GM21786 (cell line): ENCODE data around the gene ARHGAP35.

Experiments
- ATAC-seq: cut with Tn5 transposase; IDR thresholded peaks from one replicate; pipeline ENCODE4 v1.9.1; 2021; ENCODE audit not compliant: unreplicated experiment

ARHGAP35 gene

DNA sequence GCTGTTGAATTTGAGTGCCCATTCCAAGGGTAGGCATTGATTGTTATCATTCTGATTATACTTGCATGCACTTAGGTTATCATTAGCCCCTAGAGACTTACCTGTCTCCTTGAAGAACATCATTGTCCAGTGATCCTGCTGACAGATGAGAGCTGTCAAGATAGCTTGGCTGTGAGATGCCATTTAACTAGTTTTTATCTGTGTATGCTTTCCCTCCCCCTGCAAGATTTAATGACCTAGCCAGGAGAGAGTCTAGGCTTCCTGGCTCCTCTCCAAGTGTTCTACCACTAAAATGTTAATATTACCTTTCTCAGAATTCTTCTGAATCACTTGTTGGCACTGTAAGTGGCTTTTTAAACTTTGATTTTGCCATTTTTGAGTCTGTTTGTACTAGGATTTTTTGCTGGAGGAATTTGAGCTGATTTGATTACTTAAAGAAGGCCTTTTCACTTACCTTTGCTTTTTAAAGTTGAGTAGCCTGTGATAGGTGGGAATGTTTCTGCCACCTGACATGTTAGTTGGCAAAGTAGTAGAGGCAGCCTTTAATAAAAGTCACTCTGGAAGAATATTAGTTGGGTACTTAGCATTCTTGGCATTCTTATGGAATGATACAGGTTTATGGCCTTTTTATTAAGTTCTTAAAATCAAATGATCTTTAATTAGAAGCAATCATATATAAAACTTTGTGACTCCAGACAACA is 41.1 kb downstream of the ARHGAP35 start:
- no peak for ATAC-seq

DNA sequence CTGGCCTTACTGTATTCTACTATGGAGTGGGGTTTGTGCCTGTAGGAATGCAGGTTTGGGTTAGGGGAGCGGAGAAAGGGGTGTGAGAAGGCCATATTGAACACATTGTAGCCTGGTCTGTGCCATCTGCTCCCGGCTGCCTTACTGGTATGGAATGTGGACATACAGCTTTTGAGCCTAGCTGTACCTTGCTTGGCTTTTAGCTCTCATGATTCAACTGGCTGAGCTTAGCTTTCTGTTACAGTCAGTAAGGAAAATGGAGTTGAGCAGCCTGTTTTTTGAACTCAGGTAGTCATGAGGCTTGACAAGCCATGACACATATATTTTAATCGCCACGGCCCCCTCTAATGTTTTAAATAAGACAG is 41.6 kb downstream of the ARHGAP35 start:
- ATAC-seq = no peak

DNA sequence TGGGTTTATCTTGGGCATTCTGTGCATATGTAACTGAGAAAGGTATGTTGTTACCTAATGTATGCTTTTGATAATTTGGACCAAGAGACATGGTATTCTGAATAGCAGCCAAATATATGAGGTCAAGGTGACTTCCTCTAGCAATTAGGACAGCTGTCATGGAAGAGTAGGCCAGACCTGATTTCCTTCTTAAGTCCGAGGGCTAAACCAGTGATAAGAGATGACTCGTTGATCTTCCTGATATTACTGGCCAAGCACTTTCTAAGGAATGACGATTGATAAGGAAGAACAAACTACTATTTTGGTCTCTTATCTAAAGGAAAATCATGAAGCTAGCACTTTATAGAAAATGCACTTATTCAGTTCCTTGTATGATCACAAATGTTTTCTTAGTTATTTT is 42.7 kb downstream of the ARHGAP35 start:
- ATAC-seq = no peak

DNA sequence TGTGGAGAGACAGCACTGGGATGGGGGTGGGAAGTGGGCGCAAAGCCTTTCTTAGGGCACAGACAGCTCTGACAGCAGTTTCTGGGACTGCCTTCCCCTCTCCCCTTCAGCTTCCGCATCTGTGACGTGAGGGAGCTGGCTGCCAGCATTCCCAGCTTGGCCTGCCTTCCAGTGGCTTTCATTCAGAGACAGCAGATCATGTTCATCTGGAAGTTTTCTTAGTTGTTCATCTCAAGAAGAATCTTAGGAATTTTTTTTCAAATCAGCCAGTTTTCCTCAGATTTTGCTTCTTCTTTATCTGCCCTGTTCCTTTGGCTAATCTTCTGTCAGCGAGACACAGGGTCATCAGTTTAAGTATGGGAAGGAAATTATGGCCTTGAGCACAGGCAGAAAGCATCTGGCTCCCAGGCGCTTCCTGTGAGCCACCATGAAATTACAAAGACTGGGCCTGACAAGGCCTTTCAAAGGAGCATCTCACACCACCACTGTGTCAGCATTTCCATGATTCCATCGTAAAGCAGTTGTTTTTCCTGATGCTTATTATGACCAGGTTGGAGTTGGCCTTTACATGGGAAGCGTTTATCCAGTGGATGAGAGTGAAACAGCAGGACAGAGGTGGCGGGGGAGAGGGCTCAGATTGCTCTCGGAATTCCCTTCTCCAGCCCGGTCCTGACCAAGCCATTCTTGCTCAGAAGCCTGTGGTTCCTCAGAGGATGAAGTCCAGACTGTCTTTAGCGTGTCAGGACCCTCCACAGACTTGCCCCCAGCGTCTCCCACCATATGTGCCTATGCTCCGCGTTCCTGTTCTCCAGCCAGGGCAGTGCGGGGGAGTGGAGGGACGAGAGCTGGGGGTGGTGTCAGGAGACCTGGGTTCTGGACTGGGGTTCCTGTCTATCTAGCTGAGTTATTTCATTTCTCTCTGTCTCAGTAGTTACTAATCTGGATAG is 43.6 kb downstream of the ARHGAP35 start:
- no peak for ATAC-seq

DNA sequence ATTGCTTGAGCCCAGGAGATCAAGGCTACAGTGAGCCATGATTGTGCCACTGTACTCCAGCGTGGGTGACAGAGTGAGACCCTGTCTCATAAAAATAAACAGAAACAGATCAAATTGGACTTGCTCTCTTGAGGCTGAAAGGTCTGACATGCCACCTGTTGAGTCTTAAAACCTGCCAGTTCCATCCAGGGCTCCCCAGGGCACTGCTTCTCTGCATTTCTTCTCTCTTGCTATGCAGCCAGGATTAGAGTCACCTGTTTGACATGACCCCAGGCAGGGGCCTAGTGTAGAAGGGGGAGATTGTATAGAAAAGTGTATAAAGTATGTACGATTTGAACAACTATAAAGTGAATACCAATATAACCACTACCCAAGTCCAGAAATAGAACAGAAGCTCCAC is 45.4 kb downstream of the ARHGAP35 start:
- ATAC-seq = no peak

DNA sequence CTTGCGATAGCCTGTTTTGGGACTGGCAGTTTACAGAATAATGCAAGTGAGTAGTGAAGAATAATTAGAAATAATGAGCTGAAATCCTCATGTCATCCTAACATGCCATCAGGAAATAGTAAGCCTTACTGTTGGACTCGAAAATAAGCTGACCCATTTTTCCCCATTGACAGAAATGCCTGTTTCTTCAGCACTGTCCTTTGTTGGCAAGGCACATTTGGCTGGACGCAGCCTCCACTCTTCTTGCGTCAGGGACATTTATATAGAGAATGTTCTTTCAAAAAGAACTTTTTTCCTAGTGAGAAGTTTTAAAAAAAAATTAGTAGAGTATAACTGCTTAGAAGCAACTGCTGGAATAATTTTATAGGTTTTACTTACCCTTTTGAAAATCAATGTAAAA is 47.1 kb downstream of the ARHGAP35 start:
- no peak for ATAC-seq

DNA sequence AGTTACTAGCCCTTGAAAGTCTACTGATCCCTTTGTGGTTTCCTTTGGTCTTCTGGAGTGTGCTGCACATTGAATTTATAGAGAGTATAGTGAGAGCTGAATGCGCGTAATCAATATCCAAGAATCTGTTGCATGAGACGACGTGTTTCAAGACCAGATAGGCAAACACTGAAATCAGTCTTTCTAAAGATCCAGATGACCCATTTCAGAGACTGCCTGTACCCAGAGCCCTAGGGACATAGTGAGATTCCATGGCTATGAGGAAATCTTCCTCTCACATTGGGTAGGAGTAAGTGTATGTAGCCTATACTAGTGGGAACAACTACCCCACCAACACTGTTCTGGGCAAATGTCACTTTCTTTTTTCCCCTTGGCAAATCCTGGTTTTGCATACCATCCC is 48.6 kb downstream of the ARHGAP35 start:
- no peak for ATAC-seq
